NCI-H1092 (cell line): ENCODE results near the gene CREB3L2.
"Not testable (repeated sequence)": the region's sequence is repeated elsewhere in the genome, so short reads cannot be mapped to it uniquely, and the experiment has no call there.

Experiments
- DNase-seq: peaks from one replicate; lab custom pipeline; 2025; lab: John Stamatoyannopoulos, UW

Gene CREB3L2, protein sequence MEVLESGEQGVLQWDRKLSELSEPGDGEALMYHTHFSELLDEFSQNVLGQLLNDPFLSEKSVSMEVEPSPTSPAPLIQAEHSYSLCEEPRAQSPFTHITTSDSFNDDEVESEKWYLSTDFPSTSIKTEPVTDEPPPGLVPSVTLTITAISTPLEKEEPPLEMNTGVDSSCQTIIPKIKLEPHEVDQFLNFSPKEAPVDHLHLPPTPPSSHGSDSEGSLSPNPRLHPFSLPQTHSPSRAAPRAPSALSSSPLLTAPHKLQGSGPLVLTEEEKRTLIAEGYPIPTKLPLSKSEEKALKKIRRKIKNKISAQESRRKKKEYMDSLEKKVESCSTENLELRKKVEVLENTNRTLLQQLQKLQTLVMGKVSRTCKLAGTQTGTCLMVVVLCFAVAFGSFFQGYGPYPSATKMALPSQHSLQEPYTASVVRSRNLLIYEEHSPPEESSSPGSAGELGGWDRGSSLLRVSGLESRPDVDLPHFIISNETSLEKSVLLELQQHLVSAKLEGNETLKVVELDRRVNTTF

DNA sequence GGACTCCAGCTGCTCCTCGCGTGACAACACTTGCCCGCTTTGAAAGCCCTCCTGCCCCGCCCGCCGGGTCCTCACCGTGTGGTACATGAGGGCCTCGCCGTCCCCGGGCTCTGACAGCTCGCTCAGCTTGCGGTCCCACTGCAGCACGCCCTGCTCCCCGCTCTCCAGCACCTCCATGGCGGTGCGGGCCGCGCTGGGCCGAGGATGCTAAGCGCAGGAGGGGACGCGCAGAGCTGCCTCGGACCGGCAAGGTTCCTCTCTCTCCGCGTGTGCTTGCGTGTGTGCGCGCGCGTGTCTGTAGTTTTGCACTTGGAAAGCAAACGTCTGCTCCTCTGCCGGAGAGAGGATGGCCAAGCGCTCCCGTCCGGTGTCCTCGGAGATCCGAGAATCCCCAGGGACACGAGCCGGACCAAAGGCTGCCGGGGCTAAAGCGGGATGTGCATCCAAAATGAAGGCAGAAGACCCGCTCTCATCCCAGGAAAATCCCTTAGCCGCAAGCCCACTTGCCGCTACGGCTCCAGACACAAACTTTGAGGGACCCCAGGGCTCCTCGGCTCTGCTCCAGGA is at the start of gene CREB3L2:
Gene CREB3L2, minus strand, starts transcription at position 558 of the 567 bp plus-strand sequence. Its CDS starts 381 bp downstream, at position 177.
- peak; percentile 51 for DNase-seq

DNA sequence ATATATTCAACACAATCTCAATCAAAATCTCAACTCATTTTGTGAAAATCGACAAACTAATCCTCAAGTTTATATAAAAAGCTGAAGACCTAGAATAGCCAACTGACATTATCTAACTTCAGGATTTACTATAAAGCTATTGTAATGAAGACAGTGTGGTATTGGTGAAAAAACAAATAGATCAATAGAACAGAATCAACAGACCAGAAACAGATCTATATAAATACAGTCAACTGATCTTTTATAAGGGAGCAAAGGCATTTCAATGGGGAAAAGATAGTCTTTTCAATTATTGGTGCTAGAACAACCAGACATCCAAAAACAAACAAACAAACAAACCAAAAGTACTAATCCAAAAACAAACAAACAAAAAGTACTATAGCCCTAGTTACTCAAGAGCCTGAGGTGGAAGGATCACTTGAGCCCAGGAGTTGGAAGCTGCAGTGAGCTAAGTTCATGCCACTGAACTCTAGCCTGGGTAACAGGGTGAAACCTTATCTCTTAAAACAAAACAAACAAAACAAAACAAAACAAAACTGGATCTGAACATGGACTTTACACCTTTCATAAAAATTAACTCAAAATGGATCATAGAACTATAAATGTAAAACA is 47.7 kb upstream of the CREB3L2 start:
- DNase-seq = no peak

DNA sequence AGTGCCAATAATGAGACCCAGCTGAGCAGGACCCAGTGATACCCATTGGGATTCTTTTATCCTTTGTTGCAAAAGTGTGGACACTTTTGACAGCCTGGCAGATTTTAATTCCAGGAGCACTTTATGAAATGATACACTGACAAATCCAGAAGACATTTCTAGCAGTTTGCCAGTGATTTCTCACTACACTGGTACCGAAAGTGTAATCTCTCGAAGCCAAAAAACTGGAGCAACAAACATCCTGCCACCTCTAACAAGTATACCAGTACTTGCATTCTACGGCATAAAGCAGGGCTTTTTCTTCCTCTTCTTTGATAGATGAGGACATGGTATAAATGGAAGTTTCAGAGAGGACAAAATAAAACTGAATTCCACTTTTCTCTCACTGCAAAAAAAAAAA is 46.0 kb upstream of the CREB3L2 start:
- DNase-seq = no peak

DNA sequence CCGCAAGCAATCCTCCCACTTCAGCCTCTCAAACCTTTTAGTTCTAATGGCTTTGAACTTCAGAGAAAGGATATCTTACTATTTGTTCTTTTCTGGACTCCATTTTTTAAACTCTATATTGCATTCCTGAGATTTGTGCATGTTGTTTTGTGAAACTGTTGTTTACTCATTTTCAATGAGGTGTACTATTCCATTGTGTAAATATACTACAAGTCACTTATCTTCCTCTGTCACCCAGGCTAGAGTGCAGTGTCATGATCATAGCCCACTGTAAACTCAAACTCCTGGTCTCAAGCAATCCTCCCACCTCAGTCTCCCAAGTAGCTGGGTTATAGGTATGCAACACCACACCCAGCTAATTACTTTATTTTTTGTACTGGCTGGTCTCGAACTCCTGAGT is 43.0 kb upstream of the CREB3L2 start:
- DNase-seq = no peak

DNA sequence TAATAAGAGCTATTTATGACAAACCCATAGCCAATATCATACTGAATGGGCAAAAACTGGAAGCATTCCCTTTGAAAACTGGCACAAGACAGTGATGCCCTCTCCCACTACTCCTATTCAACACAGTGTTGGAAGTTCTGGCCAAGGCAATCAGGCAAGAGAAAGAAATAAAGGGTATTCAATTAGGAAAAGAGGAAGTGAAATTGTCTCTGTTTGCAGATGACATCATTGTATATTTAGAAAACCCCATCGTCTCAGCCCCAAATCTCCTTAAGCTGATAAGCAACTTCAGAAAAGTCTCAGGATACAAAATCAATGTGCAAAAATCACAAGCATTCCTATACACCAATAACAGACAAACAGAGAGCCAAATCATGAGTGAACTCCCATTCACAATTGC is 38.2 kb upstream of the CREB3L2 start:
- DNase-seq = not testable (repeated sequence)

DNA sequence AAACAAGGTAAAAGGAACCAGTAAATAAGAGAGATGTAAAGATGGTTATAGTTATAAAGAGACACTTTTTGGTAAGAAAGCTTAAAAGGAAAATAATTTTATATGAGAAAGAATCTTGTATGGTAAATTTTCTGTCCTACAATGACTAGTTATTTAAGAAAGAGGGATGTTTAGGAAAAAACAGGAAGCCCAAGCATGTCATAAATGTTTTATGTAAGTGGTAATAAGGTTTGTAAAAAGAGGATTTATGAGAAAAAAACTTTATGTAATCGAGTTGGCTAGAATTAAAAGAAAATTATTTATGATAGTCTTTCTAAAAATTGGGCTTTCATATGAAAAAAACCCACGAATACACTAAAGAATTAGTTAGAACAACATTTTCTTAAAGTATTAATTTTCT is 34.2 kb upstream of the CREB3L2 start:
- DNase-seq = no peak

DNA sequence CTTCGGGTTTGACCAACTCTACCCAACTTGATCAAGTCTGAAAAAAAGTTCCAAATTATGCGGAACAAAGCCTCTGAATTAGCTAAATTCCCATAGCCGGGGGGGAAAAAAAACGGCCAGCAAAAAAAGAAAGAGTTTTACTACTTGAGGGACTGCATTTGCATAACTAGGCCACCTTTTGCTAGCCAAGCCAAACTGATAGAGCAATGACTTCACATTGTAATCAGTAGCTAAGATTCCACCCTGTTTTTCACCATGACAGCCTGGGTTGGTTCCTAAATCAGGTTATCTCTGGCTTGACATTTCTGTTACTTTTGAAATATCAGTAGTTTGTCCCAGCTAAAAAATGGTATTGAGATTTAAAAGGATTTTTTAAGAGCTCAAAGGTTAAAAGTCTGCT is 31.4 kb upstream of the CREB3L2 start:
- DNase-seq = no peak

DNA sequence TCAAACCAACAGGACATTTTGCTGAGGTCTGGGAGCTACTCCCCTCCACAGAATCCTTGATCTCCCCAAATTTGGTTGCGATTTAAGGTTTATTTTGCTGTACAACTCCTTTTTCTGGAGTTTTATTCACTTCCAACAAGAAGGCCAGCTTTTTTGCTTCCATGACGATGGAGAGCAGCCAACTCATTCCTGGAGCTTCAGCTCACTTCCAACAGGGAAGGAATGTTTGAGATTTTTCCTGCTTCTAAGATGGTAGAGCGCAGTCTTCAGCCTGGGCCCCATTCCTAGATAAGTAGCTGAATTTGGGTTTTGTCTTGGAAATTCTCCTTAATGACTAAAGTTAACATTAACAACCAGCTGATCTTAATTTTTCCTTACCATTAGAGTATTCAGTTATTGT is 30.9 kb upstream of the CREB3L2 start:
- no peak for DNase-seq

DNA sequence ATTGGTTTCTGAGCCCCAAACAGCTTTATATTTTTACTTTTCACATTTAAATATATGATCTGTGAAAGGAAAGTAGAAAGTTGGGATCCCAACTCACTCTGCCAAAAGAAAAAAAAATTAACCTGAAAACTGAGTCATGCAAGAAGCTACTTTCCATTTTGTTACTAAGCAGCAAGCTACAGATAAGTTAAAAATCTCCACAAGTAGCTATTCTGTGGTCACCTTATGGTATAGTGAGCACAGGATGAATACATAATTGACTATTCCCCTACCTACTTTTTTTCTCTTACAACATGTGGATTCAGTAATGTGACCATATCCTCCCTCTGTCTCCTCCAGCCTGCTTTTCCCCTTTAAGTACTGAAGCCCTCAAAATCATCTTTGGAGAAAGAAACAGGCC is 30.3 kb upstream of the CREB3L2 start:
- no peak for DNase-seq

DNA sequence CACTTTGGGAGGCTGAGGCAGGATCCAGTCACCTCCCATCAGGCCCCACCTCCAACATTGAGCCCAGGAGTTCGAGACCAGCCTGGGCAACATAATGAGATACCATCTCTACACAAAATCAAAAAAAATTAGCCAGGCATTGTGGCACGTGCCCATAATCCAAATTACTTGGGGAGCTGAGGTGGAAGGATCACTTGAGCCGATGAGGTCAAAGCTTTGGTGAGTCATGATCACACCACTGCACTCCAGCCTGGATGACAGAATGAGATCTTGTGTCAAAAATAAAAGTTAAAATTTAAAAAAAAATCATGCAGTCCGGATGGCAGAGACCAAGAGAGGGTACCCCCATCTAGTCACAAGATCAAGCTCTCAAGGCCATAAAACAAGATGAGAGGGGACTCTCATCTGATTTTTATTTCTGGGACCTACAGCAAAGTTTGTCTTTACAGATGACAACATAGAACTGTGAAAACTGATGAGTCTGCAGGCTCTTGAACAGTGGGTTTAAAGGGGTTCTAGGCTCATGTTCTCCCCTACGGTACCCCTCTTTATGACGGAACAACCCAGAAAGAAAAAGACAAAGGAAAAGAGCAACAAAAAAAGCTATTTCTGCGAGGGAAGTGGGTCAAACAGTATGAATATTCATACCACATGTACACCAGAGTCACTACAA is 28.9 kb upstream of the CREB3L2 start:
- no peak for DNase-seq

DNA sequence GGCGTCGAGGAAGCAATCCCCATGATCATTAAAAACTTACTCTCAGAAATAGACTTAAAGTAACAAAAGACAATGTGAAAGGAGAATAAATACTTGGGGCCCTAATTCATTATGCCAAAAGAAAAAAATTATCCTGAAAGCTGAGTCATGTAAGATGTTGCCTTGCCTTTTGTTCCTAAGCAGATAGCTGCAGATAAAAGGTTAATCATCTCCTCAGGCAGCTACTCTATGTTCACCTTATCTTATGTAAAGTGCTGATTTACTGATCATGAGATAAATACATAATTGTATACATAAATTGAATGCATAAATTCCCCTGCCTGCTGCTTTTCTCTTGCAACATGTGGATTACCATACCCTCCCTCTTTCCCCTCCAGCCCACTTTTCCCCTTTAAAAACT is 28.1 kb upstream of the CREB3L2 start:
- DNase-seq = no peak

DNA sequence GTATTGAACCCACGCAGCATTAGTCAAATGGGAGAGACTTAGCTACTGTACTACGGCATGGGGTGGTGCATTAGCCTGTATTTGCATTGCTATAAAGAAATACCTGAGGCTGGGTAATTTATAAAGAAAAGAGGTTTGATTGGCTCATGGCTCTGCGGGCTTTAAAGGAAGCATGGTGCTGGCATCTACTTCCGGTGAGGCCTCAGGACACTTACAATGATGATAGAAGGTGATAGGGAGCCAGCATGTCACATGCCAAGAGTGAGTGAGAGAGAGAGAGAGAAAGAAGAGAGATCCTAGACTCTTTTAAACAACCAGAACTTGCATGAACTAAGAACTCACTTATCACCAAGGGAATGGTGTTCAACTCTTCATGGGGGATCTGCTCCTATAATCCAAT is 27.2 kb upstream of the CREB3L2 start:
- DNase-seq = no peak

DNA sequence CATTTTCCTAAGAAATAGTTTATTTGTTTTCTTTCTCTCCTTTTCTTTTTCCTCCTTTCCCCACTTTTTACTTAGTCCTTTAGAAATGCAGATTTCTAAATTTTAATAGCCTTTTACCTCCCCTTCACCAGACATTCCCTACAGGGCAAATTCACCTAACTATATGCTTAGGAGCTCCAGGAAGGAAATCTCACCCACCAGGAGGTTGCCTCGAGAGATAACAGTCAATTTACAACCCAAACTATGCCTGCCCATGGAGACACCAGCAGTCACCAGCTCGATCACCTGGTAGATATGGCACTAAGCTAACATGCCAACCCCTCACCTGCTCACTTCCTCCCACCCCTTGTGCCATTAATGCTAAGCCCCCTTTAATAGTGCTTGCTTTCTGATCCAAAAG is 25.2 kb upstream of the CREB3L2 start:
- no peak for DNase-seq

DNA sequence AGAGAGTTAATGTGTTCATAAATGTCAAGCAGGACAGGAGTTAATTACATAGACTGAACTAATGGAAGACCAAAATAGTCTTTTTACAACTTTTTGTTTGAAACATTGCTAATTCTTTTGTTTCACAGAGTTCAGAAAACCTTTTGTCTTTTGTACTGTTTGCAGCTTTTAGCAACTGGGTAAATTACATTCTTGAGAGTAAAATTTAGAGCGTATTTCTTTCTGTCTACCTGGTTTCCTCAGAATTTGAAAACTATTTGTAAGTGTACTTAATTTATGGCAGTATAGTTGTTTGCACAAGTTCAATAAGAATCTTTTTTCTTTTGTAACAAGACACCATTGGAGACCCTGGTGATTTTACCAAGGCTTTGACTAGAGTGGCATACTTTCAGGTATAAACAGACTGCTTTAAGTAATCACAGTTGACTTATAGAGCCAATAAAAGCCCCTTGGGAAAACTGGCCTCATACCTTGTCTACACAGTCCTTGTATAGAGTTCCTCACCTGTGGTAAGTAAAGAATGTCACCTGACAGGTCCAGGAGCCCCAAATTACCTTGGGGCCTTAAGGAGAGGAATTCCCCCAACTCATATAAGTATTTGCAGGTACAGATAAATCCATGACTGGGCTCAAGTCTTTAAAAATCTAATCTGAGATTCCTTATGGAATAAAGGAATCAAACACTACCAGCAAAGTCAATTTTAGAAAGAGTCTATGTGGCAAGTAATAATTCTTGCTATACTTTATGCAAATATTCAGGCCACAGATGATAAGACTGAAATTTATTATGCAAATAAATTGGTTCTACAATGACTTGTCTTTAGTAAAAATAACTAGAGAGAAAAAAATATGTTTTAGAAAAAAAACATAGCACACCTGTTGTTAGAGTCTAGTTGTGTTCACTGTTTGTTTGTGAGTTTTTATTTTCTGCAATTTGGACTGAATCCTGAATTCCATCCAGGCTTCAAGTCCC is 23.6 kb upstream of the CREB3L2 start:
- no peak for DNase-seq

DNA sequence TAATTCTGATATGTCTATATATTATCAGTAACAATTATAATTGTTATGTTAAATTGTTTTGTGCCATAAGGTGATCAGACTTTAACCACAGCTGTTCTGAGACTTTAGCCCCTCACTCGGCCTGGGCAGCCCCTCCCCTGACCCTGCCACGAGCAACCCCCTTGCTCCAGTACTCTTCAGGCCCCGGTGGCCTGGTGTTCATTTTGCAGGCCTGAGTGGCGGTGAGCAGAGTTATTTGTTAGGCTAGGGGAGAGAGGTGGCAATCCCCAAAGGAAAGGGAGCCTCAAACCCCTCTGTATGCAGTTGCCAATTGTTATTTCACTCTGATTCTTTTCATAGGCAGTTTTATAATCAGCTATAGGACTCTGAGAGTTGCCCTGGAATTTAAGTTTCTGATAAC is 22.9 kb upstream of the CREB3L2 start:
- no peak for DNase-seq

DNA sequence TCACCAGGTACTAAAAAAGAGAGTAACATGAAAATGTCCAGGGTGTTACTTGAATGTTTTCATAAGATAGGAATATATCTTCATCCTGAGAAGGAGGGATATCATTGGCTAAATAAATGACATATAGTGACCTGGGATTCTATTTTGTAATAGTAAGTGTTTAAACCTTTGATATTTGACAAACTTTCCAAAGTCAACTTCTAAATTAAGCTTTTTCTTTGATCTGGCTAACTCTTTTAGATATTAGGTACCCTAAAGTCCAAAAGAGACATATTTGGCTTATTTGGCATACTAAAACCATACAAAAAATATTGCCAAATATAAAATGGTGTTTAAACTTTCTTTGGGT is 22.4 kb upstream of the CREB3L2 start:
- DNase-seq = no peak

DNA sequence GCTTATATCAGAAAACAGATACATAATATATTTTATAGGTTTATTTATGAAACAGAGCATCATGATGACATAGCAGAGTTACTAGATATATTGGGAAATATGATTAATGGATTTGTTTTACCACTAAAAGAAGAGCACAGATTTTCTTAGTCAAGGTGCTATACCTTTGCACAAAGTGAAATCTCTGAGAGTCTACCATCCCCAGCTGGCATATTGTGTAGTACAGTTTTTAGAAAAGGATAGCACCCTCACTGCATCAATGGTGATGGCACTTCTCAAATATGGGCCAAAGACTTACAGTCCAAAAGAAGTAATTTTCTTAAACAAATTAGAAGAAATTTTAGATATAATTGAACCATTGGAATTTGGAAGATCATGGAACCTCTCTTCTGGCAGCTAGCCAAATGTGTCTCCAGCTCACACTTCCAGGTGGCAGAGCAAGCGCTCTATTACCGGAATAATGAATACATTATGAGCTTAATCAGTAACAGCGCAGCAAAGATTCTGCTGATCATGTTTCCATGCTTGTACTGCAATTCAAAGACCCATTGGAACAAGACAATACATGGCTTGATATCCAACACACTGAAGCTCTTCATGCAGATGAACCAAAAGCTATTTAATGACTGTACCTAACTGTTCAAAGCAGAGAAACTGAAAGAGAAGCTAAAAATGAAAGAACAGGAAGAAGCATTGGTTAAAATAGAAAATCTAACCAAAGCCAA is 21.9 kb upstream of the CREB3L2 start:
- DNase-seq = no peak

DNA sequence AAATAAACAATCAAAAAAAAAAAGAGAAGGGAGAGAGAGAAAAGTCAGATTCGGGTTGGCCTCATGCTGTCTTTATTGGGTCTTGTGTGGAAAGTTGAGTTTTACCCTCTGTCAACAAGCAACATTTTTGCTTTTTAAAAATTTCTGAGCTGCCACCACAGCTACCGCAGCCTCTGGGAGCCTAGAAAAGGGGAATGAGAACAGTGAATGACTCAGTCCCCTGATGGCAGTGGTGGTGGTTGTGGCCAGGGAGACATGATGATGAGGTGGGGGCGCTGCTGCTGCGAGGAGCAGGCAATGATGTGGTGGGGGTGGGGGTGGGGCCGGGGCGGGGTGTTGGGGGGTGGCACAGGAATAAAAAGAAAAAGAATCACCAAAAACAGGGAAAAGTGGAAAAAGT is 20.0 kb upstream of the CREB3L2 start:
- no peak for DNase-seq

DNA sequence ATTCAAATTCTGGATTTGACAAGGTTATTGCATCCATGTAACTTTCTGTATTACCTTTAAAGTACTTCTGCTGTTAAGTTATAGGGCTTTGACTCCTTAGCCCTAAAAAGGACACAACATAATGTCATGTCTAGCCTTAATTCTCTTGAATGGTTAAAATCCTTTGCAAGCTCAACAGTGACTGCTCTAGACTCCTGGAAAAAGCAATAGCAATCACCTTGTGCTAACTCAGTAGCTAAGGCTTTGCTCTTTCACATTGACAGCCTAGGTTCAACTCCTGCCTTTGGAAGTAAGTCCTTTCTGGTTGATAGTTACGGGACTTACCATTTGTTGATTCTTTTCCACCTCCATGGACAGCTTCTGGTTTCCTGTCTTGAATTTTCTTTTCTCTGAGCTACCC is 16.1 kb upstream of the CREB3L2 start:
- DNase-seq = no peak

DNA sequence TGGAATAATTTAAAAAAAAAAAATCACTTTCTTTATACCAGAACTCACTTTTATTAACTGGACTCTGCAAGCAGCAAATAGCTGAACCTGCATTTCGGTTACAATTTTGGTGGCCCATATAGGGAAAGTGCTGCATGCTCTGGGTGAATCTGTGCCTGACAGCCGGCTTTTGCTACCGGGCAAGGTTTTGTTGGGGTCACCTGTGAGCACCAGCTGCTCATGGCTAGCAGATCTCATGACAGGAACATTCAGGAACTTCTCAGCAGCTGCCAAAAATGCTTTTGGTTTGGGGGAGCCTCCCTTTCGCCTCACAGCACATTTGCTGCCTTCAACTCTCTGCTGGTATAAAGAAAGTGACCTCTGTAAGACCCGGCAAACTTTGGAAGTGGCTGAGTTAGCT is 13.2 kb upstream of the CREB3L2 start:
- no peak for DNase-seq

DNA sequence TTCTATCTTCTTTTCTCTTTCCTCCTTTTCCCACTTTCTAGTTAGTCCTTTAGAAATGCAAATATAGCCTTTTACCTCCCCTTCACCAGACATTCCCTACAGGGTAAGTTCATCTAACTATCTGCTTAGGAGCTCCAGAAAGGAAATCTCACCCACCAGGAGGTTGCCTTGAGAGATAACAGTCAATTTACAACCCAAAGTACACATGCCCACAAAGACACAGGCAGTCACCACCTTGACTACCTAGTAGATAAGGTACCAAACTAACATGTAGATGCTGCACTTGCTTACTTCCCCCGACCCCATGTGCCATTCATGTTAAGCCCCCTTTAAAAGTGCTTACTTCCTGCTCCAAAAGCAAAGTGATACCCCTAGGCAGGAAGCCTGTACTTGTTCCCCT is 12.8 kb upstream of the CREB3L2 start:
- no peak for DNase-seq
